GM21529 (cell line): ENCODE results near the gene ZBTB34.

ENCODE experiments used
- ATAC-seq: cut with Tn5 transposase; IDR thresholded peaks from one replicate; pipeline ENCODE4 v1.9.1; 2021; ENCODE audit not compliant: unreplicated experiment

Gene ZBTB34

GRCh38 chr9:126915846-126916543, 55.6 kb downstream of the ZBTB34 start:
- ATAC-seq = no peak

- ATAC-seq = no peak
Observed at GRCh38 chr9:126916909-126917308, 56.5 kb downstream of the ZBTB34 start.

GRCh38 chr9:126919193-126919592, 58.8 kb downstream of the ZBTB34 start:
- ATAC-seq = no peak

GRCh38 chr9:126925876-126926275, 65.4 kb downstream of the ZBTB34 start:
- no peak for ATAC-seq

- no peak for ATAC-seq
Observed at GRCh38 chr9:126926364-126926763, 65.9 kb downstream of the ZBTB34 start.

GRCh38 chr9:126927419-126927818, 67.0 kb downstream of the ZBTB34 start:
- ATAC-seq = no peak

- ATAC-seq = no peak
Observed at GRCh38 chr9:126932871-126933321, 72.5 kb downstream of the ZBTB34 start.

- ATAC-seq = no peak
Observed at GRCh38 chr9:126933334-126933980, 73.0 kb downstream of the ZBTB34 start.

GRCh38 chr9:126934441-126934840, 74.0 kb downstream of the ZBTB34 start:
- no peak for ATAC-seq
